ENCODE results near the gene CREM.

CREM gene

DNA sequence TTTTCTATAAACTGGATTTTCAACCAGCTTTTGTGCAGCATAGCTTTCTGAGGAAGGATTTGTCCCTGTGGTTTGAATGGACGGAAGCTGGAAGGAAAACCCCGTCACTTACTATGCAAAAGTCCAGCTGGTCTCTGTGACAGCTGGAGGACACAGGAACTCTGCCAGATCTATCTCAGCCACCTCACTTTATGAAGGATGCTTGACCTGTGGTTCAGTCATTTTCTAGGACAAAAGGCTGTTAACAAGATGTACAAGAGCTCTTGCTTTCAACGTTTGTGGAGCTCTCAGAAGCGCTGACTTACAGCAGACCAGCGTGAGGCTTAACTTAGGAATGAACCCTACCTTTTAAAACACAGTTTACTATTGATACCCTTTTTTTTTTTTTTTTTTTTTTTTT is 90.8 kb downstream of the CREM start:
- Mint-ChIP-seq H3K27ac (no peak overlapping the region), H3K9me3 (no peaks in the 10 kb centered on the region), H3K4me3 (no peak overlapping the region), H3K36me3 (ENCODE audit: low read depth) (peaks cover 5% of the 10 kb centered on the region), H3K27me3 (ENCODE audit: low read depth, poor library complexity) (peaks cover 5% of the 10 kb centered on the region), H3K4me1 (peaks cover 20% of the 10 kb centered on the region)
- DNase-seq: no peak
- no peak for TF ChIP-seq CTCF (IDR thresholded peaks at IDR 0.05)

DNA sequence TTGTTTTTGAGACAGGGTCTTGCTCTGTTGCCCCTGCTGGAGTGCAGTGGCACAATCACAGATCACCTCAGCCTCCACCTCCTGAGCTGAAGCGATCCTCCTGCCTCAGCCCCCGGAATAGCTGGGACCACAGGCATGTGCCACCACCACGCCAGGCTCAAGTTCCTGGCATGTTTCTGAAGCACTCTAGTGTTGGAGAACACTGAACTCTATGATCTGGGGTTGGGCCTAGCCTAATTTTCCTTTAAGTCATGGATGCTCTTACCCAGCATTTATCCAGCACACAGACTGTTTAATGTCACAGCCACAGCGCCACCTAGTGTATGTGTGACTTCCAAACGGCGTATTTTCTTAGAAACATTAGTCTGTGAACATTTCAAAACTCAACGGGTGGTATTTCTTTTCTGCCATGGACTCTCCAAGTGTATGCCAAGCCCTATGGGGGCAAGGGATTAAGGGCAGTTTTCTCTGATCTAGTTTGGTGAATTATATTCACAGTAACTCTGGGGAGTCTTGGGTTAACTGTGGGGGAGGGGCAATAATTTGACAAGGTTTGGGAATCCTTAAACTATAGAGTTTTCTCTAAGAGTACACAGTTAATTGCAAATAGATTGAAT is 91.8 kb downstream of the CREM start:
- peak; percentile 81 for TF ChIP-seq CTCF (IDR thresholded peaks at IDR 0.05)
- Mint-ChIP-seq H3K27ac (no peak overlapping the region), H3K27me3 (ENCODE audit: low read depth, poor library complexity) (peaks cover 2% of the 10 kb centered on the region), H3K9me3 (no peaks in the 10 kb centered on the region), H3K4me1 (peaks cover 20% of the 10 kb centered on the region), H3K4me3 (peak overlapping the region; percentile 41), H3K36me3 (ENCODE audit: low read depth) (no peaks in the 10 kb centered on the region)
- DNase-seq: peak; percentile 82

GRCh38 chr10:35219292-35219691 is 92.6 kb downstream of the CREM start:
- no peak overlapping the region for H3K4me3 Mint-ChIP-seq
- peaks cover 20% of the 10 kb centered on the region for H3K4me1 Mint-ChIP-seq
- peaks cover 2% of the 10 kb centered on the region for H3K27me3 Mint-ChIP-seq (ENCODE audit: low read depth, poor library complexity)
- no peak for DNase-seq
- no peaks in the 10 kb centered on the region for H3K9me3 Mint-ChIP-seq
- H3K27ac Mint-ChIP-seq: no peak overlapping the region
- H3K36me3 Mint-ChIP-seq (ENCODE audit: low read depth): no peaks in the 10 kb centered on the region
- TF ChIP-seq CTCF (IDR thresholded peaks at IDR 0.05): no peak

DNA sequence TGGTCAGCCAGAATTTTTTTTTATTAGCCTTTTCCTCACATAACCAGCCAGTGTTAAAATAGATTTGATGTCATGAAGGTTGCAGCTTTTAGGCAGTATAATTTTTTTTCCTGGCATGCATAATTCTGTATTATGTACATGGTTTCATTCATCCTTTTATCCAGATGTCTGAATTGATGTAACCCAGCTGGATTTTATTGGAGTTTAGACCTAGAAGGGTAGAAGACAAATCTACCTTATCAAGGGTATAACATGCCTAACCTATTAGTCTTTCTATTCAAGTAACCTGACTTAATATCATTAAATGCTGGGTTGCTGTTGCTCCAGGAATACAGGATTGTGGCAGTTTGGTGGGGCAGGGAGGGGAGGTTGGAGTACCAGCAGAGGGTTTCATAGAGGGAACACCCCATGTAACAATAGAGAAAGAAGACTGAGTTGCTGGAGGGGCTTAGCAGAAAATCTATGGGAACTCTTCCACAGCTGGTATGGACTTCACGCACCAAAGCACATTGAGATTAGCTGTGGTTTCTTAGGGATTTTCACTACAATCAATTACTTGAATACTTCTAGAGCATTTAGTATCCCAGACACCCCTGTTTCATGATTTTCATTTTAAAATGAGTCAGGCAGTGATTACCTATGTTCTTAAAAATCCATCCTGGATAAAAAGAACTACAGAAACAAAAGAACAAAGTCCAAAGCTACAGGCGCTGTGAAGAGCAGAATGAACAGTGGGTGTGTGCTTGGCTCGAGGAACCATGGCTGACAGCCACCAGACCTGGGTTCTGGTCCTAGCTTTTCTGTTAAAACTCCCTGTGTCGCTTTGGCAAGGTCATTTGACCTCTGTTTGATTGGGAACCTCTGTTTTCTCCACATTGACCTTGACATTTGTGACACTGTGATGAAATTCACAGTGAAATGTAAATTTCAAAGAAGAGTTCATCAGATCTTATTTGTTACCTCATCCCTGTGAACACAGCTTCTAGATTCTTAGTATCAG is 93.5 kb downstream of the CREM start:
- TF ChIP-seq CTCF (IDR thresholded peaks at IDR 0.05): no peak
- H3K9me3 Mint-ChIP-seq: no peaks in the 10 kb centered on the region
- H3K4me1 Mint-ChIP-seq: peaks cover 20% of the 10 kb centered on the region
- no peak overlapping the region for H3K4me3 Mint-ChIP-seq
- DNase-seq: no peak
- H3K27ac Mint-ChIP-seq: peak overlapping the region; percentile 47
- H3K27me3 Mint-ChIP-seq (ENCODE audit: low read depth, poor library complexity): peaks cover 2% of the 10 kb centered on the region
- no peaks in the 10 kb centered on the region for H3K36me3 Mint-ChIP-seq (ENCODE audit: low read depth)

GRCh38 chr10:35223016-35223415 is 96.4 kb downstream of the CREM start:
- H3K36me3 Mint-ChIP-seq (ENCODE audit: low read depth): no peaks in the 10 kb centered on the region
- DNase-seq: no peak

More at GRCh38 chr10:35223016-35223415, 96.4 kb downstream of the CREM start:
- Mint-ChIP-seq H3K9me3 (no peaks in the 10 kb centered on the region), H3K27me3 (ENCODE audit: low read depth, poor library complexity) (peaks cover 2% of the 10 kb centered on the region), H3K4me1 (peaks cover 20% of the 10 kb centered on the region), H3K4me3 (no peak overlapping the region), H3K27ac (no peak overlapping the region)
- no peak for TF ChIP-seq CTCF (IDR thresholded peaks at IDR 0.05)
